Activated CD8-positive, alpha-beta memory T cell treated with anti-CD3 and anti-CD28 coated beads for 1 hour (primary cell): ENCODE measurements around the gene WDR27.
"Not testable (repeated sequence)": the region's sequence is repeated elsewhere in the genome, so short reads cannot be mapped to it uniquely, and the experiment has no call there.

Source experiments
- DNase-seq, 2 donors: peaks; one replicate each; pipeline ENCODE4 v3.0.0-alpha.2; 2020; ENCODE audit warnings: low read depth in 1 of 2; ENCODE audit errors: extremely low read depth in 1 of 2

The WDR27 gene

GRCh38 chr6:169491482-169491881, 210.3 kb downstream of the WDR27 start:
- no peak for DNase-seq

DNA sequence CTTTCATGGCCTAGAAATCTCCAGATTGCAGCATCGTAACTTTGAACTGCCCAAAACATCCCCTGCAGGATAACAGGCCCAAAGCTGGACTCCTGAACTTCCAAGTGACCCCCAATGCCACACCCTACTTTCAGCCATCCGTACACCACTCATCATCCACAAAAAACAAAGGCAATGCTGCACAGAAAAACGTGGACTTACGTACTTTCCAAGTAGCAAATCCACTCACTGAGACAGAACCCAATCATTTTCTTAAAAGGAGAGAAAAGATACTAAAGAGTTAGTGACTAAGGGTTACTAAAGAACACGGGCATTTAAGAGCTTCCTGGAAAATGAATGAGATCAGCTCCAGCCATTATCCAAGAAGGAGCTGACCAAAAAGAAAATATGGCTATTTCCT, 211.0 kb downstream of the WDR27 start:
- no peak for DNase-seq

DNA sequence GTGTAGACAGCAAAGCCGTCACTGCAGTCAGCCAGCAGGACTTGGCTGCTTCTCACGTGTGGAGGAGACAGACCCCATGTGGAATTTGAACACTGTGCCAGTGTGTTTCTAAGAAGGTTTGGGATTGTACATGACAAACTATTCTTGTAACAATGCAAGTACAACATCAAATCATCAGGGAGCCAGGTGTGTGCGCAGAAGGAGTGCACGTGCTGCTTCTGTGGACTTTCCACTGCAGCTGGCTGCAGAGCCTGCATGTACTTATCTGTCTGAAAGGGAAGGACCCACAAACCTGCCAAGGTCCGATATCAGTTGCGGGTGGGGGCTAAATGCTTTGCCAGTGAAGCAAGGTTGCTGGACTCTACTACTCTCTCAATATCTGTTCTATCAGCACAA, 211.6 kb downstream of the WDR27 start:
- DNase-seq: no peak

DNA sequence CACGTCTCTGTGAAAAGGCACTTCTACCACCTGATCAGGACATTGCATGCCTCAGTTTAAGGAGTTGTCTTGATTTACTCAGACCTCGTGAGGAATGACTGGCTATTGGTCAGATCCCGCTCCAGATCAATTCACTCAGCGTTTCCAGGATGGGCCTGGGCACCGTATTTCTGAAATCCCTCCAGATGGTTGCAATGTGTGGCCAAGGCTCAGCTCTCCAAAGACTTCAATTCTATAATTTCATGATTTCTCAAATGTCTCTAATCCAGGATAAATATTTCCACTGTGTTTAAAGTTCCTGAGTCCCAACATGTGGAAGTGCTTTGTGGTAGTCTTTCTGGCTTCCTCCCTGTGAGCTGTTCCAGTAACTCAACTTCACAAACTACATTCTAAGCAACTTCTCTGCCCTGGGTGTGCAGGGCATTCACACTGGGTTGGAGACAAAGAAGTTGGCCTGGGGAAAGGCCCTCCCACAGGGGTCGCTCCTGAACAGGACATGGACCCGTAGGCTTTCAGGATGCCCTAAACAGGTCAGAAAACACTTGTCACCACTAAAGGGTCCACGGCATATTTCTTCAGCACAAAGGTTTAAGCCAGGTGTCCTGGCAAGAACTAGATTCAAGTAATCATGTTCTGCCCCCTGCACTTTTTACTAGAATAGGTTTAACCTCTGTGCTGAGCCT, 212.1 kb downstream of the WDR27 start:
- DNase-seq: no peak

GRCh38 chr6:169487579-169488436, 214.0 kb downstream of the WDR27 start:
- no peak for DNase-seq

- DNase-seq: no peak
Observed at GRCh38 chr6:169479783-169480495, 221.9 kb downstream of the WDR27 start.

DNA sequence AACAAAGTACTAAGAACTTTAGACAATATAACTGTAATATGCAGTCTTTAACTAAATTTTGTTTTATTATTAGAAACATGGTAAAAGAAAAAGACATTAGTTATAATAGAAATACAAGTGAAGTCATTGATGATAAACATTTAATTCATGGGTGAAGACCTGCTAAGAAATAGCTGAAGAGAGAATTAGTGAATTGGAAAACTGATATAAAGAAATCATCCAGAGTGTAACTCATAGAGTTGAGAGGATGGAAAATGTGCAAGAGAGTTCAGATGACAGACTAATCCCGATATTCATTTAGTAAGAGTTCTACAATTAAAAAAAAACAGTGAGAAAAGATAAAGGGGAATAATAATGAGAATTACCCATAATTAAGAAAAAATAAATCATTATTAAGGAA, 227.5 kb downstream of the WDR27 start:
- no peak for DNase-seq

GRCh38 chr6:169473663-169474062, 228.2 kb downstream of the WDR27 start:
- no peak for DNase-seq

GRCh38 chr6:169472786-169473416, 228.9 kb downstream of the WDR27 start:
- no peak for DNase-seq

- DNase-seq: no peak
Observed at GRCh38 chr6:169470790-169471189, 231.0 kb downstream of the WDR27 start.

- DNase-seq: no peak
Observed at GRCh38 chr6:169469028-169469427, 232.8 kb downstream of the WDR27 start.

GRCh38 chr6:169467755-169468154, 234.1 kb downstream of the WDR27 start:
- DNase-seq: not testable (repeated sequence)

DNA sequence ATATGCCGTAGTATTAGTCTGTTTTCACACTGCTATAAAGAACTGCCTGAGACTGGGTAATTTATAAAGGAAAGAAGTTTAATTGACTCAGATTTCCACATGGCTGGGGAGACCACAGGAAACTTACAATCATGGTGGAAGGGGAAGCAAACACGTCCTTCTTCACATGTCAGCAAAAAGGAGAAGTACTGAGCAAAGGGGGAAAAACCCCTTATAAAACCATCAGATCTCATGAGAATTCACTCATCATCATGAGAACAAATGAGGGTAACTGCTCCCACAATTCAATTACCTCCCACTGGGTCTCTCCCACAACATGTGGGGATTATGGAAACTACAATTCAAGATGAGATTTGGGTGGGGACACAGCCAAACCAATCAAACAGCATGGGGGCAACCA, 235.6 kb downstream of the WDR27 start:
- not testable (repeated sequence) for DNase-seq

DNA sequence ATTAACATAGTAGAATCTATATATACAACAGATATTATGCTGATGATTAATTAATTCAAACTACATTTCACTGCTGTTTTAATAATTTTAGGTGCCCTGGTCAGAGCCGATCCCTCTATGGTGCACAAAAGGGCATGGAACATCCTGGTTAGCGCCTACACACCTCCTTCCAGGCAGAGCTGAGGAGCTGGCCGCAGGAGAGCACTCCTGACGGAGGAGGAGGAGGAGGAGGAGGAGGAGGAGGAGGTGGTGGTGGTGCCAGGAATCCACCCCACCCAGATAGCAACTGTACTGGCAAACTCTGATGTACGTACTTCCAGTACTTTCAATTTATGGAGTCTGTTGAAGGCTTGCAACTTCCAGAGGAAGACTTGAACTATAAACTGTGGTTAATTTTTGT, 244.1 kb downstream of the WDR27 start:
- no peak for DNase-seq

DNA sequence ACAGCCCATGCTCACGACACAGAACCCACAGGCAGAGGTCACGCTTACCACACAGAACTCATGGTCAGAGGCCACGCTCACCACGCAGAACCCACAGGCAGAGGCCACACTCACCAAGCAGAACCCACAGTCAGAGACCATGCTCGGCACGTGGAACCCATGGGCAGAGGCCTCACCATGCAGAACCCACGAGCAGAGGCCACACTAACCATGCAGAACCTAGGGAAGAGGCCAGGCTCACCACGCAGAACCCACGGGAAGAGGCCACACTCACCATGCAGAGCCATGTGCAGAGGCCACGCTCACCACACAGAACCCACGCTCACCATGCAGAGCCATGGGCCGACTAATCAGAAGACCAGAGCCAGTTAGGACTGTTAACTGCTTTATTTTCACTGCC, 245.0 kb downstream of the WDR27 start:
- DNase-seq: no peak

DNA sequence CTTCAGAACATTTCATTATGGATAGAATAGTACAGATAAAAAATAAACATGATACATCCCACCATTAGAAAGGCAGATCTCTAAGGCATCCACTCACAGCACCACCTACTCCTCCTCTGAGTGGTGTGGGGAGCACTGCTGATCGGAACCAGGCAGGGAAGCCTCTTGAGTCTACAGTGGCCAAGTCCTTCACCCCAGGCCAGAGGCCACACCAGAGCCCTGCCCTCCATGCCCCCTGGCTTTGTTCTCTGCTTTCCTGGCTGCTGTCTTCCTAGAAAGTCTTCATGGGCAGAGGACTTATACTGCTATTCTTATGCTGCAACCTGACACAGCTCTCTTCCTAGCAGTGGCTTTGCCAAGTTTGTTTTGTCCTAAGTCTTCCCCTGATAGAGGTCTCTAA, 246.4 kb downstream of the WDR27 start:
- no peak for DNase-seq

- no peak for DNase-seq
Observed at GRCh38 chr6:169454872-169455204, 247.0 kb downstream of the WDR27 start.

DNA sequence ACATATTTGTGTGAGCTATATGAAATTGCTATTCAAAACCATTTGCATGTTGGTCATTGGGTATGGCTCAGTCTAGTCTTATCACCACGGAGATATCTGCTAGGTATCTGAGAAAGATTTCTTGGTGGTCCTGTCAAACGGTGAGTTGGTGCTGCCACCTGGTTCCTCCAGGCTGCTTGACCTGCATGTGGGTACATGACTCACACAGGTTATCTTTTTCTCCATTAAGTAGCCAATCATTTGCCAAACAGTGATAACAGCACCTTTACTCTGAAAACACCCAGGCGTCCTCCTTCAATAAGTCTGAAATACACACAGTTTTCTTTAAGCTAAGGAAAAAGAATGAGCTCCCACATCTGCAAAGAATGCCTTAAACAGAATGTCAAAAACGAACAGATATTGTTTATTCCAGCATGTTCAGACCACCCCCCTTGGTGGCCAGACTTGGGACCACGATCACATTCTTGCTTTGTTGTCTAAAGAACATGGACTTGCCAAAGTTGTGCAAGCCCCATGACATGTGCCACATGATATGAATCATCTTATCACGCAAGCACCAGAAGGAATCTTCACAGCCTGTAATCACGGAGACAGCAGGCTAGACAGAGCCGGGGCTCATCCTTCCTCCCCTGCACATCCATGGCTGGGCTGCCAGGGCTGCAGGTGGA, 247.5 kb downstream of the WDR27 start:
- DNase-seq: no peak

DNA sequence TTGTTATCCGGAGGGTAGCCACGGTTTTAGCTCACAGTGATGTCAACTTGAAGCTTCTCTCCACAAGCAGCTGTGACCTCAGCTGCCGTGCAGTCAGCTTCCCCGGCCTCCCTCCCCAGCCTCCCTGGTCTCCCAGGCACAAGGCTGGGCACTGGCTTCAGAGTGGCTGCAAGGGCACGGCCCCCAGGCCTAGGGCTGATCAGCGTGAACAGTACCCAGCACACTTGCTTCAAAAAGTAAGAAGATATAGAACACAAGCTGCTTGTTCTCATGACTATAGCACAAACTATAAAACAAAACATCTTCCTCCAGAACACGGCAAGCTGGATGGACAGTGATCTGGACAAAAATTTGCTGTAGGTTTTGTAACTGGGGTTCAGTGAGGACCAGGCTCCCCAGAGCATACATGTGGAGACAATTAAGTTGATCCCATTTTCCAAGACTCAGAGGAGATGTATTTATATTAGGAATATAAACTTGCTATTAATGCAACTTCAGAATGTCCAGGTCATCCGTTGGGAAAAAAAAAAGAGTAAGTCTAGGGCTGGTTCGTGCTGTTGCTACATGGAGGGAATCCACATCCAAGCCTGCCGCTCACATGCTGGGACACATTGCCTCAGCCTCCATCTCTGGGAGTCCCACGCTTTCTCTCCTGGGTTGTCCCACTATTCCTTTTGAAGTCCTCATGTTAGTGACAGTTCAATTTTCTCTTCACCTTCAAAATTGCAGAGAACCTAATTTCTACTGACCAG, 248.8 kb downstream of the WDR27 start:
- no peak for DNase-seq
